Natural killer cell treated with Interleukin-12 subunit alpha and Interleukin-12 subunit beta and Interleukin-15 and Interleukin-18, amount 100 ng/mL, for 72 hours (primary cell): ENCODE measurements around the gene SCTR. TPM values are rescaled to one million over a fixed set of nuclear protein-coding genes. Genes with fewer than 3 reads are reported as not detected.

Source experiments
- ATAC-seq, 2 donors: fragments of 150-1000 bp; cut with Tn5 transposase in 1 of 2; sonication (Bioruptor Pico), chemical (Tn5 transposase) in 1 of 2; 2 replicates each; pipeline ENCODE4 v1.10.0; 2021
- DNase-seq: peaks from one replicate; pipeline ENCODE4 v3.0.0; 2022; ENCODE audit warnings: low spot score
- H3K27ac Mint-ChIP-seq, 2 donors: 1 replicate in 1 of 2; 2 replicates in 1 of 2; pipeline ENCODE4 v1.8.0; 2022; ENCODE audit warnings: mixed read lengths in 2 of 2, mild to moderate bottlenecking in 1 of 2, moderate library complexity in 1 of 2
- H3K27me3 Mint-ChIP-seq, 2 donors: 1 replicate in 1 of 2; 2 replicates in 1 of 2; pipeline ENCODE4 v1.8.0; 2022; ENCODE audit warnings: mixed read lengths in 2 of 2
- H3K36me3 Mint-ChIP-seq: one replicate; pipeline ENCODE4 v1.8.0; 2022; ENCODE audit warnings: mixed read lengths
- H3K4me1 Mint-ChIP-seq, 2 donors: 1 replicate in 1 of 2; 2 replicates in 1 of 2; pipeline ENCODE4 v1.8.0; 2022; ENCODE audit warnings: low read depth in 2 of 2, mixed read lengths in 2 of 2, mild to moderate bottlenecking in 1 of 2
- H3K4me3 Mint-ChIP-seq: one replicate; pipeline ENCODE4 v1.8.0; 2022; ENCODE audit warnings: mixed read lengths
- H3K9me3 Mint-ChIP-seq: 2 replicates; pipeline ENCODE4 v1.8.0; 2022; ENCODE audit warnings: mixed read lengths
- total RNA-seq, 2 donors: library from RNA; stranded (reverse); gene quantifications; one replicate each; pipeline ENCODE4 v1.2.3, GENCODE V29; 2022

The SCTR gene
- total RNA-seq, 2 donors from 2014 or later: not detected

DNA sequence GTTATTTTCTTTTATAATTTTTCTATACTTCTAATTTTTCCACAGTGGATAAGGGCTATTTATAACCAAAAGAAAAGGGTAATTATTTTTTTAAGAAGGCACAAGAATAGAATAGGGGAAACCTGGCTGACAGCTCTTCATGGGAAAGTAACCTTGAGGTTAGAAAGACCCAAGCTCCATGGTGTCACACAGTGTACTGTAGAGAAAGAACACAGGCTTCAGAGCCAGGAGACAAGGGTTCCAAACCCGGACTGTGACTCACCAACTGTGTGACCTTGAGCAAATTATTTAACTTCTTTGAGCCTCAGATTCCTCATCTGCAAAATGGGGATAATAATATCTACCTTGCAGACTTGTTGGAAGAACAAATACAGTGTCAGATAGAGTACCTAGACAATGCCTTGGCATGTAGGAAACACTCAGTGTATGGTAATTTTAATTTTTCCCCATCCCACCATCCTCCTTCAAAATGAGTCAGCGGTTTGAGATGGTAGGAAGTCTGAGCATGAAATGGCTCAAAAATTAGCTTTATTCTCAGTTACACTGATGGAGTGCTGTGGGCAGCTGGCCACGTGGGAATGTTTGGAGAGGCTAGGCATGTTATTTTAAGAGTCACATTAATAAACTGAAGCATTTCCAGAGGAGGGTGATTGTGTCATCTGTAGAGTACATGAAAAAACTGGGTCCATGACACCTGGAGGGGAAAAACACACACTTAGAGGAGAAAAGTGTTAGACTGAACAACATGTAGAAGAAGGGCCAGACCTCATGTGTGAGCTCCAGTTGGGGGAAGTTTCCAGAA is 55.9 kb downstream of the SCTR start:
- ATAC-seq: no peak
- H3K4me3 Mint-ChIP-seq: no peak overlapping the region

DNA sequence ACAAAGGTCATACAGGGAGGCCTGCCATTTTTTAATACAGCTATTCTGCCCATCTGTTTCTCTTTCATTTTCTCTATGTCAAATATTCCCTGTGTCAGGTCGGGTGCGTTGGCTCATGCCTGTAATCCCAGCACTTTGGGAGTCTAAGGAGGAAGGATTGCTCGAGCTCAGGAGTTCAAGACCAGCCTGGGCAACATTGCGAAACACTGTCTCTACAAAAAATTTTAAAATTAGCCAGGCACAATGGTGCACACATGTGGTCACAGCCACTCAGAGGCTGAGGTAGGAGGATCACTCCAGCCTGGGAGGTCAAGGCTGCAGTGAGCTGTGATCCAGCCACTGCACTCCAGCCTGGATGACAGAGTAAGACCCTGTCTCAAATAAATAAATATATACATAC is 57.9 kb downstream of the SCTR start:
- peaks cover 6 to 7% of the 10 kb centered on the region in 2 donors for H3K27me3 Mint-ChIP-seq
- no peak overlapping the region for H3K27ac Mint-ChIP-seq
- DNase-seq (no peak), ATAC-seq (no peak)
- H3K4me1 Mint-ChIP-seq: no peaks in the 10 kb centered on the region
- H3K9me3 Mint-ChIP-seq: no peaks in the 10 kb centered on the region
- no peaks in the 10 kb centered on the region for H3K36me3 Mint-ChIP-seq
- no peak overlapping the region for H3K4me3 Mint-ChIP-seq

More for the DNA sequence above, 55.9 kb downstream of the SCTR start:
- no peak for DNase-seq
- H3K27ac Mint-ChIP-seq: no peak overlapping the region
- H3K4me1 Mint-ChIP-seq: no peaks in the 10 kb centered on the region
- peaks cover 6 to 7% of the 10 kb centered on the region in 2 donors for H3K27me3 Mint-ChIP-seq
- H3K9me3 Mint-ChIP-seq: no peaks in the 10 kb centered on the region
- H3K36me3 Mint-ChIP-seq: no peaks in the 10 kb centered on the region

DNA sequence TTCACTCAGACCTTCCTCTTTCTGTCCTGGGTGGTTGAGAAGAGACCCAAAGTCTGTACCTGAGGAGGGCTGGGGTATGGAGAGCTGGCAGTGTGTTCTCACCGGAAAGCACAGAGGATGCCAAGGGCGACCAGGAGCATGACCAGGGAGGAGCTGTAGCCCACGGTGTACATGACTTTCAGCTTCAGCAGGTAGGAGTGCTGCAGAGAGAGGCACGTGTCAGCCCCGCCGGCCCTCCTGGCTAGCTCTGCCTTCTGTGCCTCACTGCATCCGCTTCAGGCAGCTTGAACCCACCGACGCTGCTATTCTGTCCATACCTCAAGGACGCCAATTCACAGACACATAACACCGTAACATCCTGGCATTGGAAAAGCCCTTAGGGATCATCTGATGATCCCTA is 58.6 kb downstream of the SCTR start:
- Mint-ChIP-seq H3K27me3 (peaks cover 3 to 7% of the 10 kb centered on the region in 2 donors), H3K4me1 (no peaks in the 10 kb centered on the region), H3K27ac (no peak overlapping the region), H3K36me3 (no peaks in the 10 kb centered on the region), H3K9me3 (no peaks in the 10 kb centered on the region), H3K4me3 (no peak overlapping the region)
- ATAC-seq (no peak), DNase-seq (peak; percentile 18)

DNA sequence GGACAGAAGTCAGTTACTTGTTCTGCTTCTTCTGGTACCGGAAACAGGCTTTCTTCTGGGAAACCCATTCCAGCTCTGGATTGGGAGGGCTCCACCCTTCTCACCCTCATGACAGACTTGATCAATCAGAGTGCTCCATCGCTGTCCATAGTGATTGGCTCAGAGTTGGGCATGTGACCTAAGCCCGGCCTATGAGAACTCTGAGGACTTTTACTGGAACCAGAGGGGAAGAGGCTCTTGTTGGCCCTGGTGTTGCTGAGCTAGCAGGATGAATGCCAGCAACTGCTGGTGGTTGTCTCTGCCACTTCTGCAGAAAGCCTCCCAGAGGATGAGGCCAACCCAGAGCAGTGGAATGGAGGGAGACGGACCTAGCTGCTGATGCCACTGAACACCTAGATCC is 59.3 kb downstream of the SCTR start:
- Mint-ChIP-seq H3K4me3 (no peak overlapping the region), H3K9me3 (no peaks in the 10 kb centered on the region), H3K27ac (no peak overlapping the region), H3K27me3 (peaks cover 3 to 7% of the 10 kb centered on the region in 2 donors), H3K36me3 (no peaks in the 10 kb centered on the region), H3K4me1 (no peaks in the 10 kb centered on the region)
- ATAC-seq (no peak), DNase-seq (peak; percentile 23)

DNA sequence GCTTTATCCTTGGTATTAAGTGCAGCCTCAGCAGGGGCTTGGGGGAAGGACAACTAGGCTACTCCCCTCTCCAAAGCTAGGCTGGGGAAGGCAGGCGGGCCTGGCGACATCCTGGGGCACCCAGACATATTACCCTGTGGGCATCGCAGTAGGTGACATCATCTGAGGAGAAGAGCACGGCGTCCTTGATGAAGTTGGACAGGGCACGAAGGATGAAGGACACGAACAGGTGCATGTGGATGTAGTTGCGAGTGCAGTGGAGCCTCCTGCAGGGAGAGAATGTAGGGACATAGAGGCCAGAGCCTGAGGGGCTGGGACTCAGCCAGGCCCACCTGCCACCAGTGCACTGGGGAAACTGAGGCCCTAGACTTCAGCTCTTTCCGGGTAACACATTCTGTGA is 60.3 kb downstream of the SCTR start:
- ATAC-seq (peak in 1 of 2 donors; percentile 4), DNase-seq (peak; percentile 26)
- H3K27ac Mint-ChIP-seq: no peak overlapping the region
- no peak overlapping the region for H3K4me3 Mint-ChIP-seq
- no peaks in the 10 kb centered on the region for H3K9me3 Mint-ChIP-seq
- H3K36me3 Mint-ChIP-seq: no peaks in the 10 kb centered on the region
- peaks cover 5 to 7% of the 10 kb centered on the region in 2 donors for H3K27me3 Mint-ChIP-seq
- H3K4me1 Mint-ChIP-seq: no peaks in the 10 kb centered on the region

DNA sequence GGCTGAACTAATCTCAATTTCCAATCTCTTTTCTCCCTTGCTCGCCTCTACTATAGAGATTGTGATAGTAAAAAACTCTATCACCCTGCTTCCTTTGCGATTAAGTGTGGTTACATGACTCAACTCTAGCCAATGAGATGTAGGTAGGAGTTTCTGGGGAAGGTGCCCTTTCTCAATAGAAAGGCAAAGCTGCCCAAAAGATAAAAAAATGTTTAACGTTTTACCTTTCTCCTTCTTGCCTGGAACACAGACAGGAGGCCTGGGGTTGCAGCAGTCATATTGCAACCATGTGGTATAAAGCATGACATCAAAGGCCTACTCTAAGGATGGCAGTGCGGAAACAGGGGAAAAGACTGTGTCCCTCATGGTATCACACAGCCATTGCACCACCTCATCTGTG is 61.1 kb downstream of the SCTR start:
- no peak for ATAC-seq
- no peak for DNase-seq
- H3K9me3 Mint-ChIP-seq: no peaks in the 10 kb centered on the region
- H3K27me3 Mint-ChIP-seq: peaks cover 0 to 2% of the 10 kb centered on the region in 2 donors
- no peak overlapping the region for H3K4me3 Mint-ChIP-seq
- no peaks in the 10 kb centered on the region for H3K4me1 Mint-ChIP-seq
- H3K36me3 Mint-ChIP-seq: no peaks in the 10 kb centered on the region
- H3K27ac Mint-ChIP-seq: no peak overlapping the region

DNA sequence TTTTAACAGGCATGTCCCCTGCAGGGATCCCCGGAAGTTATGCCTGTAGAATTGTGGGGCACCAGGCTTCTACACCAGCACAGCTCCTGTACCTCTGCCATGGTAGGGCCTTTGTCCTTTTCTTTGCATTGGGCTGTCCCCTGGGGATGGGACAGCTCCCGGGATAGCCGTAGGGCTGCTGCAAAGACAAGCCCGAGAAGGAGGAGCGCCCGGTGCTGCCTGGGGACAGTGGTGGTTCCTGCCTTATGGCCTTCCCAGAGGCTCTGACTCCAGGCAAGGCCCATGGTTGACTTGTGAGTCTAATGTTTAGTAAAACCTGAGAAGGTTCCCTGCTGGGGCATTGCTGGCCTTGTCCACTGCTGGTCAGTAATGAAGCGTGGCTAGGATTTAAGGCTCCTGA is 61.7 kb downstream of the SCTR start:
- DNase-seq: peak; percentile 29
- Mint-ChIP-seq H3K27me3 (peaks cover 1 to 2% of the 10 kb centered on the region in 2 donors), H3K4me1 (no peaks in the 10 kb centered on the region), H3K36me3 (no peaks in the 10 kb centered on the region), H3K4me3 (no peak overlapping the region), H3K27ac (no peak overlapping the region), H3K9me3 (no peaks in the 10 kb centered on the region)
- no peak for ATAC-seq

DNA sequence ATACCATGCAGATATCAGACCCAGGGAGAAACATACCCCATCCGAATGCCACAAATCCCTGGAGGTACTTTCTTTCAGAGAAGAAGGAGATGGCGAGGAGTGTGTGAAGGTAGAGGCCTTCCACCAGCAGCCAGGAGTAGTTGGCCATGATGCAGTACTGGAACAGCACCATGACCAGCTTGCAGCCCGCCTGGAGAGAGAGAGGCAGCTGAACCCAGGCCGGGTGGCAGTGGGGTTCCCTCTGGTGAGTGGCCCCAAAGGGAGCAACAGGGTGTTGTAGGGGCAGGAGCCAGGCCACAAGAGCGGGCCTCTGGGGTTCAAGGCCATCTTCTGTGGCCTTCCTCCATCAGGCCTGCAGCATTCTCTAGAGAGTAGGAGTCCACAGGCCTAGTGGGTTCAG is 62.5 kb downstream of the SCTR start:
- Mint-ChIP-seq H3K36me3 (no peaks in the 10 kb centered on the region), H3K4me3 (no peak overlapping the region)

DNA sequence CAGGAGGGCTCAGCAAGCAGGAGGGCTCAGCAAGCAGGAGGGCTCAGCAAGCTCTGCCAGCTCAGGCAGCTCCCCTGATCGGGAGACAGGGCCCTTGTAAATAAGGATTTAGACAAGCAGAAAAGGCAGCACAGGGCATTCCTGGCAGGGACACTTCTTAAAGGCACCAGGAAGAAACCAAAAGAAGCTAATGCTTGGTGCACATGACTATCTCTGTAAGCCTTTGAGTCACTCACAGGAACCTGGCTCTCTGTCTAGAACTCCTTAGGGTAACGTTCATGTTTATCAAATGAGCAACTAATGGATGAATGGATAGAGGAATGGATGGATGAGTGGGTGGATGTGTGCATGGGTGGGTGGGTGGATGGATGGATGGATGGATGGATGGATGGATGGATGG is 64.2 kb downstream of the SCTR start:
- Mint-ChIP-seq H3K27ac (no peak overlapping the region), H3K9me3 (no peaks in the 10 kb centered on the region), H3K27me3 (peaks cover 14 to 24% of the 10 kb centered on the region in 2 donors), H3K4me1 (no peaks in the 10 kb centered on the region), H3K36me3 (no peaks in the 10 kb centered on the region), H3K4me3 (no peak overlapping the region)
- ATAC-seq (no peak), DNase-seq (no peak)

More for the DNA sequence above, 62.5 kb downstream of the SCTR start:
- H3K4me1 Mint-ChIP-seq: no peaks in the 10 kb centered on the region
- DNase-seq (peak; percentile 51), ATAC-seq (no peak)
- H3K27ac Mint-ChIP-seq: no peak overlapping the region
- no peaks in the 10 kb centered on the region for H3K9me3 Mint-ChIP-seq
- H3K27me3 Mint-ChIP-seq: peaks cover 3 to 9% of the 10 kb centered on the region in 2 donors

DNA sequence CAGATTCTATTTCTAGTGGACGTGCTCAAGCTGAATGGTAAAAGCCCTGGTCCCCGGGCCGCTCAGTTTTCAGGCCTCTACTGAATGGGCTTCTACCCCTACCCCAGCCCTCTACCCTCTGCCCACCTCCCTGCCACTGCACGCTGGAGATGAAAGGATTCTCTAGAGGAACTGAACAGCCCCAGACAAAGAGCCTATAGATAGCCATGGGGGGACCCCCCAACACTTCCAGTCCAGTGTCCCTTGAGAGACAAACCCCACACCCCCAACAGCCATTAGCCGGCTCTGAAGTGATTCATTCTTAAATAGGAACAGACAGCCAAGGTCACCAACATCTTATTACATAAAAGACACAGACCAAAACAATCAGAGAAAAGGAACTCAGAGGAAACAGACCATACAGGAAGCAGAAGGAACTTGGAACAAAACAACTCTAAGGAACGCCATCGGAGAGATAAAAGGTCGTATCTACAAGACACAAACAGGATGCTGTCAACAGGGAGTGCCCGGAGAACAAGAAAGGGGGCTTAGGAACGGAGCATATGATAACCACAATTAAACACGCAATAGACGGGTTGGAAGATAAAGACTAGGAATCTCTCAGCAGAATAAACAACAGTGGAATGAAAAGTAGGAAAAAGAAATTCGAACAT is 69.1 kb downstream of the SCTR start:
- no peaks in the 10 kb centered on the region for H3K9me3 Mint-ChIP-seq
- no peaks in the 10 kb centered on the region for H3K36me3 Mint-ChIP-seq
- ATAC-seq: no peak
- no peak overlapping the region for H3K4me3 Mint-ChIP-seq
- H3K4me1 Mint-ChIP-seq: no peaks in the 10 kb centered on the region
- peak; percentile 48 for DNase-seq
- H3K27me3 Mint-ChIP-seq: peaks cover 27 to 40% of the 10 kb centered on the region in 2 donors
- no peak overlapping the region for H3K27ac Mint-ChIP-seq

DNA sequence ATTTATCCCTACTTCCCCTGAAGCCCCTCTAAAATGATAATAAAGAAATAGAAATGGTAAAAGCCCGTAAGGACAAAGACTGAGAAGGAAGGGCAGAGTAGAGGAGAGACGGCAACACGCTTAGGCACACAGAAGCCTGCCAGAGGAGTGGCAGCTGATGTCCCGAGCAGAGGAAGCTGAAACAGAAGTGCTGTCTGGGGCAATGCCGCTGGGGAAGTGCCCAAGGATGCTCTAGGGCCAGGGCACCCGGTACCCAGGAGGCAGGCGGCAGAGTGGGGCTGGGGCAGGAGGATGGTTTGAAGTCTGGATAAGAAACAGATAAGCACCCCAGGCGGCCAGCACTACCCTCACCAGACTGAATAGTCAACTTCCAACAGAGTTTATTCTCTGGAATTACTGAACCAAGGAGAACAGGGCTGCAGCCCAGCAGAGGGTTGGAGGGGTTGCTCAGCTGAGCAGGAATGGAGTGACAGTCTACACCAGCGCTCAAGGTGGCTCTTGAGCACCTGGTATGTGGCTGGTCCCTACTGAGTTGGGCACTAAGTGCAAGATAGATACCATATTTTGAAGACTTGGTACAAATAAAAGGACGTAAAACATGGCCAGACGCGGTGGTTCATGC is 70.2 kb downstream of the SCTR start:
- Mint-ChIP-seq H3K27me3 (peaks cover 26 to 40% of the 10 kb centered on the region in 2 donors), H3K4me1 (no peaks in the 10 kb centered on the region), H3K36me3 (no peaks in the 10 kb centered on the region), H3K4me3 (no peak overlapping the region), H3K9me3 (no peaks in the 10 kb centered on the region), H3K27ac (no peak overlapping the region)
- no peak for ATAC-seq
- DNase-seq: no peak

DNA sequence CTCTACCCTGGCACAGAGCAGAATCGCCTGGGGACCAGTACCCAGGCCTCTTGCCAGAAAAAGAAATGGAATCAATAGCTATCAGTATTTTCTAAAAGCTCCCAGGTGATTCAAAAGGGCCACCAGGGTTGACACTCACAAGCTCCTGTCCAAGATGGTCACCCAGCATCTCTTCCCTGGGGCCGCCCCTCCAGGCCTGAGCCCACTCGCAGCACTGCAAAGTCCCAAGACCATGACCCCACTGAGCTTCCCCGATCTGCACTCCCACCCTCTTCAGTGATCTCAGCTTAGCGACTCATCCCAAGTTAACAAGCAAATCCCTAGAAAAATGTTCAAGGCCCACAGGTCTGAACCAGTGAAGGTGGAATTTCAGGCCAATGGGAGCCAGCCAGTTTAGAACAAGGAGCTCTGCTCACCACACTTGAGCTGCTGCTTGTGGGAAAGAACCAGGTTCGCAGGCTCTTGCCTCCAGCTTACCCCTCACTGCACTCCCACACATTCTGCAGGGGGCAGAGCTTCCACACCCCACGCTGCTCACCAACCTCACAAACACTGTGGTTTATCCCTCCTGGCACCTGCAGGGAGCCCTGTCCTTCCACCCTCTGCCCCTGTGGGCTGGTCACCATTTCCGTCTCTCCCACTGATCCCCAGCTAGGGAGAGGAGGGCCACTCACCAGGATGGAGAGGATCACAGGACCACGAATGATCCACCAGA is 72.8 kb downstream of the SCTR start:
- no peak for ATAC-seq
- no peak overlapping the region for H3K27ac Mint-ChIP-seq

DNA sequence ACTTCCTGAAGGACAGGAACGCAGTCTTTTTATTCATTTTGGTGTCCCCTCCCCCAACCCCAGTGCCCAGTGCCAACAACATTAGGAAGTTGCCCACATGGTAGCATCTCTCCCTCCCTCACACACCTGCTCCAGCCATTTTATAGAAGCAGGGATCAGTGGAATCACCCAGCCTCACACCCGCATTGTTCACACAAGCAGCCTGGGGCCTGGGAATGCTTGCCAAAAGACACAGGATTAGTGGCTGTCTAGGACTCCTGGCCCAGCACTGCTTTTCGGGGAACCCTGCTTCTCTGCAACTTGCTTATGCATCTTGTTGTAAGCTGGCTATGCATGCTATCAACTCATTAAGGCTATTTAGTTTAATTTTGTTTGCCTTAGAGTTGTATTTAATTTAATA is 74.8 kb downstream of the SCTR start:
- no peak for ATAC-seq
- Mint-ChIP-seq H3K4me1 (no peaks in the 10 kb centered on the region), H3K4me3 (no peak overlapping the region), H3K9me3 (no peaks in the 10 kb centered on the region), H3K27ac (no peak overlapping the region), H3K27me3 (peaks cover 21 to 29% of the 10 kb centered on the region in 2 donors), H3K36me3 (no peaks in the 10 kb centered on the region)
- no peak for DNase-seq

More for the DNA sequence above, 72.8 kb downstream of the SCTR start:
- Mint-ChIP-seq H3K36me3 (no peaks in the 10 kb centered on the region), H3K27me3 (peaks cover 28 to 36% of the 10 kb centered on the region in 2 donors), H3K4me1 (no peaks in the 10 kb centered on the region), H3K4me3 (no peak overlapping the region), H3K9me3 (no peaks in the 10 kb centered on the region)
- DNase-seq: no peak
